ENCODE data around the gene LARP1B. TPM values are rescaled to one million over a fixed set of nuclear protein-coding genes. Genes with fewer than 3 reads are reported as not detected.
"Not testable (repeated sequence)": the region's sequence is repeated elsewhere in the genome, so short reads cannot be mapped to it uniquely, and the experiment has no call there.

LARP1B gene
- total RNA-seq, 1 donor from 2014 or later: 13.2 TPM

DNA sequence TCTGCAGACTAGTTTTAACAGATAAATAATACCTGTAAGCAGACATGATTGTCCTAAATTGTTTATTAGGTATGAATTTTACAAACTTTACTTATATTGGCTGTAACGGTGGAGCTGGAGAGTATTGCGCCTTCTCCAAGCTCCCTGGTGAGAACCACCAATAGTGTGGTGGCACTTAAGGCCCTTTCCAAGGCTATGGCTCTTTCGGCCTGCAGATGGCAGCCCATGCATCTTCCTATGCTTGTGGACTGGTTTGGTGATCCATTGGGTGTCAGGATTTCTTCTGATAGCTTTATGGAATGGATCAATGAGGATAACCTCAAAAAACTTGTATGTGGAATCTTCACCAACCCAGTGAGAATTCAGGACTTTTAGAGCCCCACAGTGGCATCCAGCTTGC, 7.8 kb downstream of the LARP1B start:
- ATAC-seq (no peak), DNase-seq (no peak)
- no peaks in the 10 kb centered on the region for H3K27me3 ChIP-seq (ENCODE audit: low read depth)
- intact Hi-C loops (cut with DNase I): no loop called here
- no peaks in the 10 kb centered on the region for H3K9me3 ChIP-seq
- TF ChIP-seq, protein P1, sequence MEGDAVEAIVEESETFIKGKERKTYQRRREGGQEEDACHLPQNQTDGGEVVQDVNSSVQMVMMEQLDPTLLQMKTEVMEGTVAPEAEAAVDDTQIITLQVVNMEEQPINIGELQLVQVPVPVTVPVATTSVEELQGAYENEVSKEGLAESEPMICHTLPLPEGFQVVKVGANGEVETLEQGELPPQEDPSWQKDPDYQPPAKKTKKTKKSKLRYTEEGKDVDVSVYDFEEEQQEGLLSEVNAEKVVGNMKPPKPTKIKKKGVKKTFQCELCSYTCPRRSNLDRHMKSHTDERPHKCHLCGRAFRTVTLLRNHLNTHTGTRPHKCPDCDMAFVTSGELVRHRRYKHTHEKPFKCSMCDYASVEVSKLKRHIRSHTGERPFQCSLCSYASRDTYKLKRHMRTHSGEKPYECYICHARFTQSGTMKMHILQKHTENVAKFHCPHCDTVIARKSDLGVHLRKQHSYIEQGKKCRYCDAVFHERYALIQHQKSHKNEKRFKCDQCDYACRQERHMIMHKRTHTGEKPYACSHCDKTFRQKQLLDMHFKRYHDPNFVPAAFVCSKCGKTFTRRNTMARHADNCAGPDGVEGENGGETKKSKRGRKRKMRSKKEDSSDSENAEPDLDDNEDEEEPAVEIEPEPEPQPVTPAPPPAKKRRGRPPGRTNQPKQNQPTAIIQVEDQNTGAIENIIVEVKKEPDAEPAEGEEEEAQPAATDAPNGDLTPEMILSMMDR (IDR thresholded peaks at IDR 0.05): no peak
- H3K27ac ChIP-seq: no peak overlapping the region
- H3K36me3 ChIP-seq: no peaks in the 10 kb centered on the region
- H3K4me3 ChIP-seq: no peak overlapping the region
- H3K4me1 ChIP-seq: no peaks in the 10 kb centered on the region

DNA sequence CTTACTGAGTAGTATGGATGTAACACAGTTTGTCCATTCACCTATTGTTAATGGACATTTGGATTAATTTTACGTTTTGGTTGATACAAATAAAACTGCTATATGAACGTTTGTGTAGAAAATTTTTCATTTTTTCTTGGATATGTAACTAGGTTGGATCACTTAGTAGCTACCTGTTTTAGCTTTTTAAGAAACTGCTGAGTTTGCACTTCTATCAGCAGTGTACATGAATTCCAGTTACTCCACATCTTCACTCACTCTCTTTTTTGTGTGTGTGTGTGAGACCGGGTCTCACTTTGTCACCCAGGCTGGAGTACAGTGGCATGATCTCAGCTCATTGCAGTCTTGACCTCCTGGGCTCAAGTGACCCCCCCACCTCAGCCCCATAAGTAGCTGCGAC, 15.4 kb downstream of the LARP1B start:
- no peak for ATAC-seq
- intact Hi-C loops (cut with DNase I): no loop called here
- no peak for DNase-seq
- Histone ChIP-seq H3K4me1 (no peaks in the 10 kb centered on the region), H3K27me3 (ENCODE audit: low read depth) (no peaks in the 10 kb centered on the region), H3K9me3 (no peaks in the 10 kb centered on the region), H3K36me3 (peaks cover 53% of the 10 kb centered on the region), H3K27ac (no peak overlapping the region), H3K4me3 (no peak overlapping the region)
- TF ChIP-seq, protein P1 (IDR thresholded peaks at IDR 0.05): no peak

DNA sequence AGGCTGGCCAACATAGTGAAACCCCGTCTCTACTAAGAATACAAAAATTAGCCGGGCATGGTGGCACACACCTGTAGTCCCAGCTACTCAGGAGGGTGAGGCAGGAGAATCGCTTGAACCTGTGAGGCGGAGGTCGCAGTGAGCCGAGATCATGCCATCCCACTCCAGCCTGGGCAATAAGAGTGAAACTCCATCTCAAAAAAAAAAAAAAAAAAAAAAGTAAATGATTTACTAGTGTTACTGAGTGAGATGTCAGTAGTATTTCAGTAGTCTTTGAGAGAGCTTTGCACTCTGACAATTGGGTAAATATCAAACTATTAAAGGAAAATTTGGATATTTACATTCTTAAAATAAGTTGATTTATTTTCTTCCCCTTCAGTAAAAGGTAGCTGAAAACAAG, 34.2 kb downstream of the LARP1B start:
- intact Hi-C loops (cut with DNase I); H3K27me3 ChIP-seq (ENCODE audit: low read depth); H3K9me3 ChIP-seq; H3K27ac ChIP-seq; H3K4me3 ChIP-seq; DNase-seq; ATAC-seq; H3K4me1 ChIP-seq: not testable (repeated sequence)
- H3K36me3 ChIP-seq: peaks cover 54% of the 10 kb centered on the region

DNA sequence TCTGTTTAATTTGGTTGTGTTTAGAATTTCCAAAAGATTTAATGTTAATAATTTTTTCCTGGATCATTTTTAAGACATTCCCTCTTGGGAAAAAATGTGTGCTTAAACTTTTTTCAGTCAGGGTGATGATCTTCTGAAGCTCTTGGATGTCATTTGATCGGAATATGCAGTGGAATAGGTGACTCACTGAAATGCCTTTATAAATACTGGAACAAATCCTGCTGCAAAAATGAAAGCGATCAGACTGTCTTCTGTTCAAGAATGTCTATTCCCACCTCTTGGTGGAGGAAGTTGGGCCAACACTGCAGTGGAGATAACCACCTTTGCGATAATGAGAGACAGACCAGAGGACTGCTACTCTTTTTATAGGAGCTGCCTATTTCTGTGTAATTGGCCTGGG, 46.7 kb downstream of the LARP1B start:
- intact Hi-C loops (cut with DNase I): no loop called here
- H3K9me3 ChIP-seq: no peaks in the 10 kb centered on the region
- H3K4me1 ChIP-seq: no peaks in the 10 kb centered on the region
- H3K4me3 ChIP-seq: no peak overlapping the region
- ATAC-seq (no peak), DNase-seq (no peak)
- no peak overlapping the region for H3K27ac ChIP-seq
- TF ChIP-seq, protein P1 (IDR thresholded peaks at IDR 0.05): no peak
- no peaks in the 10 kb centered on the region for H3K27me3 ChIP-seq (ENCODE audit: low read depth)
- H3K36me3 ChIP-seq: peaks cover 18% of the 10 kb centered on the region

DNA sequence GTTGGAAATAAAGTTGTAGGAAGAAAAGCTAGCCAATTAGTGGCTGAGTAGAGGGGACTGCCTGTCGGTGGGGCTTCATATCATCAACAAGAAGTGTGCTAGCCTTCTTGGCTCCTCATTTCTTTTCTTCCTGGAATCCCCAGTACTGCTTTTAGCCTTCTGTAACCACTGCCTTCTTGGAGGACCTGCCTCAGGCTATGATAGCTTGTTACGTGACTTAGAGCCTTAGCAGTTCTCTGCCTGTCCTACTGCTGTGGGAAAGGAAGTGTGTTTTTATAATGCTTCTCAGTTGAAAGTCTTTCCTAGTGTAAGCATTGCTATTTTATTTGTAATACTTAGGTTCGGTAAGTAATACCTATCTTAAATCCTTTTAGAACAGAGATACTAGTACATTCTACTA, 61.9 kb downstream of the LARP1B start:
- Histone ChIP-seq H3K36me3 (peaks cover 9% of the 10 kb centered on the region), H3K4me1 (no peaks in the 10 kb centered on the region), H3K4me3 (no peak overlapping the region), H3K27ac (no peak overlapping the region), H3K27me3 (ENCODE audit: low read depth) (no peaks in the 10 kb centered on the region), H3K9me3 (no peaks in the 10 kb centered on the region)
- ATAC-seq (no peak), DNase-seq (no peak)
- intact Hi-C loops (cut with DNase I): no loop called here
- TF ChIP-seq, protein P1 (IDR thresholded peaks at IDR 0.05): no peak

DNA sequence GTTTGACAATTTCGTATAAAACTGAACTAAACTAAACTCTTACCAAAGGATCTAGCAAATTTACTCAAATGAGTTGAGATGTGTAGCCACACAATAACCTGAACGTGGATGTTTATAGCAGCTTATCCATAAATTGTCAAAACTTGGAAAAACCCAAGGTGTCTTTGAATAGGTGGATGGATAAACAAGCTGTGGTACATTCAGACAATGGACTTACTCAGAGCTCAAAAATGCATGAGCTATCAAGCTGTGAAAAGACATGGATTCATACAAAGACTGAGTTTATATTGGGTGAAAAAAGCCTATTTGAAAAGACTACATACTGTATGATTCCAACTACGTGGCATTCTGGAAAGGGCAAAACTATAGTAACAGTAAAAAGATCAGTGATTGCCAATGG, 69.5 kb downstream of the LARP1B start:
- no peaks in the 10 kb centered on the region for H3K36me3 ChIP-seq
- H3K9me3 ChIP-seq: no peaks in the 10 kb centered on the region
- H3K4me3 ChIP-seq: no peak overlapping the region
- intact Hi-C loops (cut with DNase I): no loop called here
- DNase-seq: no peak
- H3K27ac ChIP-seq: no peak overlapping the region
- no peaks in the 10 kb centered on the region for H3K27me3 ChIP-seq (ENCODE audit: low read depth)
- no peaks in the 10 kb centered on the region for H3K4me1 ChIP-seq
- TF ChIP-seq, protein P1 (IDR thresholded peaks at IDR 0.05): no peak
- no peak for ATAC-seq
